ENCODE results near the gene GCC1. TPM values are rescaled to one million over a fixed set of nuclear protein-coding genes. Genes with fewer than 3 reads are reported as not detected.

GCC1 gene
- total and polyA plus RNA-seq, 2 donors from 2014 or later, result 6.9 to 16.7 TPM

- FAIRE-seq, result no peak
- peak in 4 of 5 donors; percentile 17 to 32 (median 22) for DNase-seq
- H3K27me3 ChIP-seq (ENCODE audit: control insufficient read depth, insufficient read depth, low read length), result no peaks in the 10 kb centered on the region
- intact Hi-C loops (cut with DNase I), result no loop called here
- no peak overlapping the region for H3K9ac ChIP-seq (ENCODE audit: low read length in 3 of 3)
- TF ChIP-seq CTCF (IDR thresholded peaks at IDR 0.05; ENCODE audit: borderline replicate concordance, extremely low read depth, insufficient read depth), result no peak
- no peak overlapping the region for H3K27ac ChIP-seq (ENCODE audit: low read depth in 2 of 2, low read length in 2 of 2)
- H3K9me3 ChIP-seq (ENCODE audit: control insufficient read depth in 2 of 3, insufficient read depth in 1 of 3, low read length in 3 of 3), result no peaks in the 10 kb centered on the region
- H3K4me3 ChIP-seq (ENCODE audit: low read length in 3 of 3), result peak overlapping the region in 1 of 3 donors; percentile 36
- no peaks in the 10 kb centered on the region for H3K4me1 ChIP-seq (ENCODE audit: control insufficient read depth in 2 of 3, insufficient read depth in 2 of 3, low read depth in 1 of 3, low read length in 3 of 3)
- no peaks in the 10 kb centered on the region for H3K36me3 ChIP-seq (ENCODE audit: control insufficient read depth in 2 of 3, insufficient read depth in 3 of 3, low read length in 3 of 3)
Measured at GRCh38 chr7:127536741-127537140, 48.7 kb downstream of the GCC1 start.

- peak in 1 of 5 donors; percentile 2 for DNase-seq
- intact Hi-C loops (cut with DNase I), result no loop called here
- no peak overlapping the region for H3K9ac ChIP-seq (ENCODE audit: low read length in 3 of 3)
- peak overlapping the region in 1 of 3 donors; percentile 36 for H3K4me3 ChIP-seq (ENCODE audit: low read length in 3 of 3)
- no peaks in the 10 kb centered on the region for H3K27me3 ChIP-seq (ENCODE audit: control insufficient read depth, insufficient read depth, low read length)
- H3K4me1 ChIP-seq (ENCODE audit: control insufficient read depth in 2 of 3, insufficient read depth in 2 of 3, low read depth in 1 of 3, low read length in 3 of 3), result no peaks in the 10 kb centered on the region
- TF ChIP-seq CTCF (IDR thresholded peaks at IDR 0.05; ENCODE audit: borderline replicate concordance, extremely low read depth, insufficient read depth), result no peak
- FAIRE-seq, result no peak
- no peak overlapping the region for H3K27ac ChIP-seq (ENCODE audit: low read depth in 2 of 2, low read length in 2 of 2)
- no peaks in the 10 kb centered on the region for H3K9me3 ChIP-seq (ENCODE audit: control insufficient read depth in 2 of 3, insufficient read depth in 1 of 3, low read length in 3 of 3)
- H3K36me3 ChIP-seq (ENCODE audit: control insufficient read depth in 2 of 3, insufficient read depth in 3 of 3, low read length in 3 of 3), result no peaks in the 10 kb centered on the region
Measured at GRCh38 chr7:127536394-127536691, 49.1 kb downstream of the GCC1 start.

- H3K27me3 ChIP-seq (ENCODE audit: control insufficient read depth, insufficient read depth, low read length), result no peaks in the 10 kb centered on the region
- H3K9me3 ChIP-seq (ENCODE audit: control insufficient read depth in 2 of 3, insufficient read depth in 1 of 3, low read length in 3 of 3), result no peaks in the 10 kb centered on the region
- FAIRE-seq (no peak), DNase-seq (no peak)
- no peak overlapping the region for H3K9ac ChIP-seq (ENCODE audit: low read length in 3 of 3)
- H3K36me3 ChIP-seq (ENCODE audit: control insufficient read depth in 2 of 3, insufficient read depth in 3 of 3, low read length in 3 of 3), result no peaks in the 10 kb centered on the region
- intact Hi-C loops (cut with DNase I), result no loop called here
- no peaks in the 10 kb centered on the region for H3K4me1 ChIP-seq (ENCODE audit: control insufficient read depth in 2 of 3, insufficient read depth in 2 of 3, low read depth in 1 of 3, low read length in 3 of 3)
- no peak overlapping the region for H3K4me3 ChIP-seq (ENCODE audit: low read length in 3 of 3)
- TF ChIP-seq CTCF (IDR thresholded peaks at IDR 0.05; ENCODE audit: borderline replicate concordance, extremely low read depth, insufficient read depth), result no peak
- H3K27ac ChIP-seq (ENCODE audit: low read depth in 2 of 2, low read length in 2 of 2), result no peak overlapping the region
Measured at GRCh38 chr7:127535546-127536393, 49.6 kb downstream of the GCC1 start.

Data from kidney (tissue), 14 donors.